Measurements from ENCODE around the gene OPCML. TPM values are rescaled to one million over a fixed set of nuclear protein-coding genes. Genes with fewer than 3 reads are reported as not detected.

OPCML gene
- total and polyA plus RNA-seq, 4 donors: under 0.01 to 0.01 TPM; not detected in 2

- Histone ChIP-seq H3K36me3 (ENCODE audit: control insufficient read depth in 4 of 4, insufficient read depth in 3 of 4, low read depth in 1 of 4, low read length in 3 of 4) (no peaks in the 10 kb centered on the region), H3K4me3 (ENCODE audit: low read depth in 1 of 3, low read length in 3 of 3) (no peak overlapping the region), H3K27ac (ENCODE audit: low read depth in 1 of 2, low read length in 2 of 2) (no peak overlapping the region), H3K27me3 (ENCODE audit: control insufficient read depth in 4 of 4, insufficient read depth in 4 of 4, low read length in 3 of 4) (peaks cover 0 to 8% (median 0%) of the 10 kb centered on the region in 4 donors), H3K9me3 (ENCODE audit: control insufficient read depth in 4 of 4, low read length in 3 of 4) (no peaks in the 10 kb centered on the region), H3K4me1 (ENCODE audit: control insufficient read depth in 4 of 4, insufficient read depth in 4 of 4, low read length in 3 of 4) (no peaks in the 10 kb centered on the region), H3K9ac (ENCODE audit: low read depth in 1 of 2, low read length in 2 of 2) (no peak overlapping the region)
- TF ChIP-seq, protein P1, sequence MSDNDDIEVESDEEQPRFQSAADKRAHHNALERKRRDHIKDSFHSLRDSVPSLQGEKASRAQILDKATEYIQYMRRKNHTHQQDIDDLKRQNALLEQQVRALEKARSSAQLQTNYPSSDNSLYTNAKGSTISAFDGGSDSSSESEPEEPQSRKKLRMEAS (IDR thresholded peaks at IDR 0.05): no peak
- no peak for TF ChIP-seq TAF1 (conservative IDR thresholded peaks at IDR 0.05)
- TF ChIP-seq EGR1 (IDR thresholded peaks at IDR 0.05; ENCODE audit: low read depth in 2 of 2): no peak
- no peak for TF ChIP-seq FOXA2 (IDR thresholded peaks at IDR 0.05)
- no peak for TF ChIP-seq FOXA1 (IDR thresholded peaks at IDR 0.05)
- TF ChIP-seq, protein P2, sequence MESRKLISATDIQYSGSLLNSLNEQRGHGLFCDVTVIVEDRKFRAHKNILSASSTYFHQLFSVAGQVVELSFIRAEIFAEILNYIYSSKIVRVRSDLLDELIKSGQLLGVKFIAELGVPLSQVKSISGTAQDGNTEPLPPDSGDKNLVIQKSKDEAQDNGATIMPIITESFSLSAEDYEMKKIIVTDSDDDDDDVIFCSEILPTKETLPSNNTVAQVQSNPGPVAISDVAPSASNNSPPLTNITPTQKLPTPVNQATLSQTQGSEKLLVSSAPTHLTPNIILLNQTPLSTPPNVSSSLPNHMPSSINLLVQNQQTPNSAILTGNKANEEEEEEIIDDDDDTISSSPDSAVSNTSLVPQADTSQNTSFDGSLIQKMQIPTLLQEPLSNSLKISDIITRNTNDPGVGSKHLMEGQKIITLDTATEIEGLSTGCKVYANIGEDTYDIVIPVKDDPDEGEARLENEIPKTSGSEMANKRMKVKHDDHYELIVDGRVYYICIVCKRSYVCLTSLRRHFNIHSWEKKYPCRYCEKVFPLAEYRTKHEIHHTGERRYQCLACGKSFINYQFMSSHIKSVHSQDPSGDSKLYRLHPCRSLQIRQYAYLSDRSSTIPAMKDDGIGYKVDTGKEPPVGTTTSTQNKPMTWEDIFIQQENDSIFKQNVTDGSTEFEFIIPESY (IDR thresholded peaks at IDR 0.05): no peak
- no peak for TF ChIP-seq HNF4A (conservative IDR thresholded peaks at IDR 0.05)
- TF ChIP-seq YY1 (IDR thresholded peaks at IDR 0.05): no peak
- TF ChIP-seq NR2F2 (IDR thresholded peaks at IDR 0.05): no peak
- TF ChIP-seq SP1 (IDR thresholded peaks at IDR 0.05): no peak
- no peak for TF ChIP-seq HNF4G (IDR thresholded peaks at IDR 0.05)
- TF ChIP-seq CTCF (IDR thresholded peaks at IDR 0.05; ENCODE audit: low read depth, low read length, missing input control): no peak
- TF ChIP-seq, protein P3, sequence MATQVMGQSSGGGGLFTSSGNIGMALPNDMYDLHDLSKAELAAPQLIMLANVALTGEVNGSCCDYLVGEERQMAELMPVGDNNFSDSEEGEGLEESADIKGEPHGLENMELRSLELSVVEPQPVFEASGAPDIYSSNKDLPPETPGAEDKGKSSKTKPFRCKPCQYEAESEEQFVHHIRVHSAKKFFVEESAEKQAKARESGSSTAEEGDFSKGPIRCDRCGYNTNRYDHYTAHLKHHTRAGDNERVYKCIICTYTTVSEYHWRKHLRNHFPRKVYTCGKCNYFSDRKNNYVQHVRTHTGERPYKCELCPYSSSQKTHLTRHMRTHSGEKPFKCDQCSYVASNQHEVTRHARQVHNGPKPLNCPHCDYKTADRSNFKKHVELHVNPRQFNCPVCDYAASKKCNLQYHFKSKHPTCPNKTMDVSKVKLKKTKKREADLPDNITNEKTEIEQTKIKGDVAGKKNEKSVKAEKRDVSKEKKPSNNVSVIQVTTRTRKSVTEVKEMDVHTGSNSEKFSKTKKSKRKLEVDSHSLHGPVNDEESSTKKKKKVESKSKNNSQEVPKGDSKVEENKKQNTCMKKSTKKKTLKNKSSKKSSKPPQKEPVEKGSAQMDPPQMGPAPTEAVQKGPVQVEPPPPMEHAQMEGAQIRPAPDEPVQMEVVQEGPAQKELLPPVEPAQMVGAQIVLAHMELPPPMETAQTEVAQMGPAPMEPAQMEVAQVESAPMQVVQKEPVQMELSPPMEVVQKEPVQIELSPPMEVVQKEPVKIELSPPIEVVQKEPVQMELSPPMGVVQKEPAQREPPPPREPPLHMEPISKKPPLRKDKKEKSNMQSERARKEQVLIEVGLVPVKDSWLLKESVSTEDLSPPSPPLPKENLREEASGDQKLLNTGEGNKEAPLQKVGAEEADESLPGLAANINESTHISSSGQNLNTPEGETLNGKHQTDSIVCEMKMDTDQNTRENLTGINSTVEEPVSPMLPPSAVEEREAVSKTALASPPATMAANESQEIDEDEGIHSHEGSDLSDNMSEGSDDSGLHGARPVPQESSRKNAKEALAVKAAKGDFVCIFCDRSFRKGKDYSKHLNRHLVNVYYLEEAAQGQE (IDR thresholded peaks at IDR 0.05): no peak
- no peak for DNase-seq (ENCODE audit: low spot score)
- 79% methylated on average over 7 of the region's 7 CpGs for WGBS
These were observed 992.5 kb downstream of the OPCML start for GRCh38 chr11:132539590-132540368.

DNA sequence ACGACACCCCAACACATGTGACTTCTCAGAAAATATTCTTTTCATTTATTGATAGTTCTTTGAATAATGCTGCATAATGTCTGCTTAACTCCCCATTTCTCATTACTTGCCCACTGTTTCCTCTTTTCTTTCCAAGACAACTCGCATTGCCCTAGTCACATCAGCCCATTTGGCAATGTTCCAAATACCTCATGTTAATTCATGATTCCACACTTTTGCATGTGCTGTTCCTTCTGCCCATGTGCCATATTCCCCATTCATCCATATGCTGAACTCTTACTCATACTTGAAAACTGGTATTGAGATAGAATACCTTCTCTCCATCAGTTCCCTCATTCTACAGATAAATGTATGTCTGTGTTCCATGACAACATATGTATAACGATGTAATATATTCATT lies 993.7 kb downstream of the OPCML start:
- no peak for DNase-seq (ENCODE audit: low spot score)
- no peak overlapping the region for H3K9ac ChIP-seq (ENCODE audit: low read depth in 1 of 2, low read length in 2 of 2)
- peaks cover 0 to 8% (median 0%) of the 10 kb centered on the region in 4 donors for H3K27me3 ChIP-seq (ENCODE audit: control insufficient read depth in 4 of 4, insufficient read depth in 4 of 4, low read length in 3 of 4)
- H3K27ac ChIP-seq (ENCODE audit: low read depth in 1 of 2, low read length in 2 of 2): no peak overlapping the region
- WGBS: 72% methylated on average over 3 of the region's 3 CpGs
- no peak overlapping the region for H3K4me3 ChIP-seq (ENCODE audit: low read depth in 1 of 3, low read length in 3 of 3)
- H3K36me3 ChIP-seq (ENCODE audit: control insufficient read depth in 4 of 4, insufficient read depth in 3 of 4, low read depth in 1 of 4, low read length in 3 of 4): no peaks in the 10 kb centered on the region
- no peaks in the 10 kb centered on the region for H3K4me1 ChIP-seq (ENCODE audit: control insufficient read depth in 4 of 4, insufficient read depth in 4 of 4, low read length in 3 of 4)
- no peak for TF ChIP-seq SP1 (IDR thresholded peaks at IDR 0.05)
- no peaks in the 10 kb centered on the region for H3K9me3 ChIP-seq (ENCODE audit: control insufficient read depth in 4 of 4, low read length in 3 of 4)
